Fibroblast of pulmonary artery (primary cell): Measurements from ENCODE around the gene BCAT1.

Experiments used
- DNase-seq: peaks from one replicate; pipeline ENCODE4 v3.0.0-alpha.2; 2010; ENCODE audit warnings: low read depth
- H3K4me3 ChIP-seq: replicated peaks from 2 replicates; pipeline ENCODE4 v1.5.1; 2011; ENCODE audit warnings: low read depth, mild to moderate bottlenecking, control low read depth, low read length, moderate library complexity
- TF ChIP-seq, protein P1 (sequence below): IDR thresholded peaks from 2 replicates; pipeline ENCODE4 v1.5.1; 2011; ENCODE audit warnings: mild to moderate bottlenecking, control low read depth, low read length, inconsistent platforms; ENCODE audit errors: missing control alignments

BCAT1 gene

DNA sequence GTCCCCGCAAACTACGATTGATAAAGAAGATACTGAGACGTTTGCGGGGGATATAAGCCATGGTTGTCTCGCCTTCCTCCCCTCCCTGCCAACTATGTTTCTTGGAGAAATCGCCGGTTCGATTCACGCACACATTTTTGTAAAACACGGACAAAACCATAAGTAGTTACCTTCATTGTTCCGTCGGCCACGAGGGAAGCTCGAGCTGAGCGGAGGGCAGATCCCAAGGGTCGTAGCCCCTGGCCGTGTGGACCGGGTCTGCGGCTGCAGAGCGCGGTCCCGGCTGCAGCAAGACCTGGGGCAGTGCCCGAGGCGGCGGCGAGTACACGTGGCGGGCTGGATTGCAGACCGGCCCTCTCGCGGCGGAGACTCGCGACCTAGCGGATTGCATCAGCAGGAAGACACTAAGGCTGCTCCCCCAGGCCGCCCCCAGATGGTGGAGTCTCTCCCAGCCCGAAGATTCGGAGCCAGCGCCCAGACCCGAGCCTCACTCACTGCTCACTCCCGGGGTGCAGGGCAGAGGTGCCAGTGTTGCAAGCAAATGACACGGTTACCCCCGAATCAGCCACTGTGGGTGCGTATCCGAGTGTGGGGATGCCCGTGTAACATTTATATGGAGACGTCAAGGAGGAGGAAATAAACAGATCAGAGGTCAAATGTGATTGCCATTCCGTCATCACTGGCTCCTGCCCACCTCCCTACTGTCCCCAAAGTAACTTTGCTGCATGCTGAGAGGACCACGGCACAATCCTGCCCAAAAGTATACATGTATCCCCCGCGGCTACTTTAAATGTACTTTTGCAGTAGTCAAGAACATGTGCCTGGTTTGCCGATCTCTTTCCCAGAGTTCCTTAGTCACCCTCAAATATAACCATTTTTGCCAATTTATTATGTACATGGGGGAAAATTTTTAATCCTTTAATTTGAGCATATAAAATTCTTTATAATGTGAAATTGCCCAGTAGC lies at the start of gene BCAT1:
Gene BCAT1 (minus strand): TSS at position 345 of the 966 bp plus-strand sequence. CDS start 169 bp downstream, at position 176.
- TF ChIP-seq, protein P1, sequence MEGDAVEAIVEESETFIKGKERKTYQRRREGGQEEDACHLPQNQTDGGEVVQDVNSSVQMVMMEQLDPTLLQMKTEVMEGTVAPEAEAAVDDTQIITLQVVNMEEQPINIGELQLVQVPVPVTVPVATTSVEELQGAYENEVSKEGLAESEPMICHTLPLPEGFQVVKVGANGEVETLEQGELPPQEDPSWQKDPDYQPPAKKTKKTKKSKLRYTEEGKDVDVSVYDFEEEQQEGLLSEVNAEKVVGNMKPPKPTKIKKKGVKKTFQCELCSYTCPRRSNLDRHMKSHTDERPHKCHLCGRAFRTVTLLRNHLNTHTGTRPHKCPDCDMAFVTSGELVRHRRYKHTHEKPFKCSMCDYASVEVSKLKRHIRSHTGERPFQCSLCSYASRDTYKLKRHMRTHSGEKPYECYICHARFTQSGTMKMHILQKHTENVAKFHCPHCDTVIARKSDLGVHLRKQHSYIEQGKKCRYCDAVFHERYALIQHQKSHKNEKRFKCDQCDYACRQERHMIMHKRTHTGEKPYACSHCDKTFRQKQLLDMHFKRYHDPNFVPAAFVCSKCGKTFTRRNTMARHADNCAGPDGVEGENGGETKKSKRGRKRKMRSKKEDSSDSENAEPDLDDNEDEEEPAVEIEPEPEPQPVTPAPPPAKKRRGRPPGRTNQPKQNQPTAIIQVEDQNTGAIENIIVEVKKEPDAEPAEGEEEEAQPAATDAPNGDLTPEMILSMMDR: peak; percentile 15
- DNase-seq: peak; percentile 85
- peak within 1 kb of the TSS; percentile 80 for H3K4me3 ChIP-seq

DNA sequence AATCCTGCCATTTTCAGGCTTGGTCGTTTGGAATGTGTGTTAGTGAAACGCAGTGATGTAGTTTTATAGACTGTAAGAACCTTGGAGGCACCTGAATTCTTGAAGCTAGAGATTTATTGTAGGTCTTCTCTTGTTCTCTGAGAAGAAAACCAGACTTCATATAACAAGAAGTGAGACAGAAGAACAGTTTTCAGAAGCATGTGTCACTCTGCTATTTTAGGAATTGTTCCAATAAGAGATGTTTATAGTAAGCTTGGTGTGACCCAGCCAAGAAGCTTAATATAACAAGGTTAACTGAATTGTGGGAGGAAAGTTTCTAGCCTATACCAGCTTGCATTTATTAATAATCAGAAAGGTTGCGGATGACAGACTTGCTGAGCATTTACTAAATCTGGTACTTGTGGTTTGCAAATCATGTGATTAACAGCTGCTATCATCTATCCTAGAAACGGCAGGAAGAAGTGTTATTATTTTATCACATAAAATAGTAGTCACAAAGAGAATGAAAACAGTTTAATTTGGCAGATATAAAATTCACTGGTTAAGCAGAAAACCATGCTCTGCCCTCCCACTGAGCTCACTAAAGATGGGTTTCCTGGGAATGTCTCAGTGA lies 49.2 kb upstream of the BCAT1 start:
- no peak overlapping the region for H3K4me3 ChIP-seq
- DNase-seq: peak; percentile 61
- TF ChIP-seq, protein P1: no peak

GRCh38 chr12:24997496-24997895 lies 48.6 kb upstream of the BCAT1 start:
- DNase-seq: no peak
- TF ChIP-seq, protein P1: no peak
- H3K4me3 ChIP-seq: no peak overlapping the region

DNA sequence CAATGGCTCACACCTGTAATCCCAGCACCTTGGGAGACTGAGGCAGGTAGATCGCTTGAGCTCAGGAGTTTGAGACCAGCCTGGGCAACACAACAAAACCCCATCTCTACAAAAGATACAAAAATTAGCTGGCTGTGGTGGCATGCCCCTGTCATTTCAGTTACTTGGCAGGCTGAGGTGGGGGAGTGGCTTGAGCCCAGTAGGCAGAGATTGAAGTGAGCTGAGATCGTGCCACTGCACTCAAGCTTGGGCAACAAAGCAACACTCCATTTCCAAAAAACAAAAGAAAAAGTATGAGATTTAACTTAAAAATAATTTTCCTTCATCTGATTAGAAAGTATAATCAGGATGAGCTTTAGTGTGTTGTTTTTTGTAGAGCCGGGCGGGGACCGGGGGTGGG lies 47.9 kb upstream of the BCAT1 start:
- no peak overlapping the region for H3K4me3 ChIP-seq
- TF ChIP-seq, protein P1: no peak
- no peak for DNase-seq

DNA sequence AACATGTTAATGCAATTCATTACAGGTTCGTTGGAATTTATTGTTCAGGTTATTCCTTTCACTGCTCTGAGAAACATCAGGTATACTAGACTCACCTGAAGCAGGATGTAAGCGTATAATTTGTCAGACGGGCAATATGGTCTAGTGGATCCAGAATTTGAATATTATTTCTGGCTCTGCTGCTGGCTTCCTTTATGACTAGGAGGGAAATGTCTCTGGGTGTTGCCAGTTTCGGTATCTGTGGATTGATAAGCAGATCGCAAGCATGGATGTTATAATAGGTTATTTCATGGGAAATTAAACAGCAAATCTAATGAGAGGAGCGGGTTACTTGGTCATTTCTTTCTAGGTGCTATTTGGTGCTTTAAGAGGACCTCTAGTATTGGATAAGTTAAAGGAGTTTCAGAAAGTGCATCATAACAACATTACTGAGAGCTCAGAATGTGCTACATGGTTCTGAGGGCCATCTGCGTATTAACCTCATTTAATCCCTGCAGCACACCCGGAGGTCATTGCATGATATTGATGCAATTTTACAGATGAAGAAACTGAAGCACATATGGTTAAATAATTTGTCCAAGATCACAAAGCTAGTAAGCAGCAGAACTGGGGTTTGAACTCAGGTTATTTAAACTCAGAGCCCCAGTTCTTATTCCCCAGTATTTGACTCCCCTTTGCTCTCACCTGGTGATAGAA lies 47.3 kb upstream of the BCAT1 start:
- DNase-seq: no peak
- TF ChIP-seq, protein P1: no peak
- no peak overlapping the region for H3K4me3 ChIP-seq

DNA sequence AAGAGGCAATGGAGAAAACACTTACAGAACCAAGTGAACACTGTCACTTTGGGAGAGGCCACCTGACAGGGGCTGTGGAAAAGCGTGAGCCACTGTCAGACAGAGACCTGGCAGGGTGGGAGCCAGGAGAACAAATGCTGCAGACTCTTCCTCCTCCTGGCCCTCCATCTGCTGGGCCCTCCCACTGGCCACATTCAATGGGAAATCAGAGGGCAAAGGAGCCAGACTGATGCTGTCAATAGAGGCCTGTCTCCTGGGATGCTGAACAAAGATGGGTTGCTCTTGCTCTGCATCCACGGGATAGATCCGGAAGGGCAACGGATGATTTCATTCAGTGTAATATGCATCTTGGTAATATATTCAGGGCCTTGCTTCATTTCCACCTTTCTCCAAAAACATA lies 44.9 kb upstream of the BCAT1 start:
- TF ChIP-seq, protein P1: no peak
- no peak overlapping the region for H3K4me3 ChIP-seq
- DNase-seq: no peak
